H1 (cell line): Measurements from ENCODE around the gene CACNB4. TPM values are rescaled to one million over a fixed set of nuclear protein-coding genes. Genes with fewer than 3 reads are reported as not detected.

Experiments
- CTCF ChIA-PET: fragments of 300-600 bp; sonication (Branson Sonifier 250); formaldehyde crosslinking; loops from one replicate; lab custom pipeline; 2021; ENCODE audit not compliant: partially characterized antibody; lab: Charles Lee
- POLR2A ChIA-PET: fragments of 300-600 bp; sonication (Branson Sonifier 250); formaldehyde crosslinking; loops from one replicate; lab custom pipeline; 2021; ENCODE audit warnings: inconsistent platforms; ENCODE audit not compliant: partially characterized antibody; lab: Charles Lee
- DNase-seq, 2 experiments: peaks; one replicate each; pipeline versions ENCODE4 v3.0.0 to v3.0.0-alpha.2; 2010 to 2022; ENCODE audit warnings: low spot score in 2 of 2, low read depth in 1 of 2, mixed read lengths in 1 of 2
- FAIRE-seq: peaks from 2 replicates; lab custom pipeline; 2011; peaks lifted over from hg19 to GRCh38; lab: Jason Lieb, UNC
- H2AFZ ChIP-seq: 2 replicates; pipeline ENCODE4 v1.8.1; 2012; ENCODE audit warnings: low read length, inconsistent platforms
- H2AK5ac ChIP-seq: 2 replicates; pipeline ENCODE4 v1.6.1; 2013; ENCODE audit warnings: low read depth, low read length
- H2BK120ac ChIP-seq: replicated peaks from 2 replicates; pipeline ENCODE3; 2013; ENCODE audit warnings: low read depth, low read length, inconsistent platforms
- H2BK12ac ChIP-seq: 2 replicates; pipeline ENCODE4 v1.6.1; 2013; ENCODE audit warnings: low read depth, low read length
- H2BK15ac ChIP-seq: 2 replicates; pipeline ENCODE4 v1.6.1; 2013; ENCODE audit warnings: low read length
- H2BK20ac ChIP-seq: 2 replicates; pipeline ENCODE4 v1.6.1; 2013; ENCODE audit warnings: low read length
- H2BK5ac ChIP-seq: 2 replicates; pipeline ENCODE4 v1.6.1; 2013; ENCODE audit warnings: low read depth, low read length
- H3K14ac ChIP-seq: 2 replicates; pipeline ENCODE4 v1.6.1; 2013; ENCODE audit warnings: inconsistent platforms; ENCODE audit not compliant: insufficient read length
- H3K18ac ChIP-seq: 2 replicates; pipeline ENCODE4 v1.6.1; 2013; ENCODE audit warnings: low read length; ENCODE audit errors: extremely low read depth
- H3K23ac ChIP-seq: 2 replicates; pipeline ENCODE4 v1.6.1; 2013; ENCODE audit warnings: inconsistent platforms; ENCODE audit not compliant: insufficient read length
- H3K23me2 ChIP-seq: 2 replicates; pipeline ENCODE4 v1.6.1; 2013; ENCODE audit warnings: low read depth, low read length
- H3K27ac ChIP-seq: 2 replicates; pipeline ENCODE4 v1.6.1; 2011; ENCODE audit warnings: low read depth, low read length, inconsistent platforms
- H3K27me3 ChIP-seq, 4 experiments: replicated peaks in 1 of 4; 1 replicate in 1 of 4; 2 replicates in 3 of 4; pipeline versions ENCODE4 v1.6.1 to v1.8.1; 2011 to 2013; ENCODE audit warnings: low read length in 3 of 4, mild to moderate bottlenecking in 3 of 4, inconsistent platforms in 2 of 4, mixed read lengths in 2 of 4, moderate library complexity in 1 of 4; ENCODE audit not compliant: control insufficient read depth in 3 of 4, insufficient read depth in 3 of 4; ENCODE audit errors: extremely low read depth in 1 of 4
- H3K36me3 ChIP-seq, 4 experiments: 2 replicates each; pipeline versions ENCODE4 v1.6.1 to v1.8.1; 2011 to 2013; ENCODE audit warnings: mild to moderate bottlenecking in 4 of 4, low read length in 3 of 4, moderate library complexity in 2 of 4, control low read depth in 1 of 4, inconsistent platforms in 1 of 4; ENCODE audit not compliant: insufficient read depth in 4 of 4, control insufficient read depth in 2 of 4
- H3K4ac ChIP-seq: replicated peaks from 2 replicates; pipeline ENCODE3; 2013; ENCODE audit warnings: low read length, low read depth, mixed read lengths, inconsistent platforms; ENCODE audit not compliant: insufficient read length
- H3K4me1 ChIP-seq, 4 experiments: replicated peaks in 1 of 4; 1 replicate in 1 of 4; 2 replicates in 3 of 4; pipeline versions ENCODE4 v1.6.1 to v1.8.1; 2011 to 2013; ENCODE audit warnings: low read length in 3 of 4, inconsistent platforms in 2 of 4, mixed read lengths in 1 of 4; ENCODE audit not compliant: insufficient read depth in 4 of 4, control insufficient read depth in 3 of 4
- H3K4me2 ChIP-seq, 2 experiments: 2 replicates each; pipeline versions ENCODE4 v1.6.1 to v1.8.1; 2011 to 2013; ENCODE audit warnings: low read depth in 2 of 2, low read length in 2 of 2, control low read depth in 1 of 2, inconsistent platforms in 1 of 2, mild to moderate bottlenecking in 1 of 2; ENCODE audit not compliant: insufficient read depth in 1 of 2
- H3K4me3 ChIP-seq, 4 experiments: fragments of 200-600, 300-600 bp in 1 of 4; sonication (generic), shearing (Covaris generic), sonication (Bioruptor Twin) in 1 of 4; 2 replicates each; pipeline versions ENCODE4 v1.5.1 to v1.8.1; 2011 to 2016; ENCODE audit warnings: low read length in 4 of 4, low read depth in 3 of 4, control low read depth in 2 of 4, inconsistent platforms in 2 of 4, mild to moderate bottlenecking in 2 of 4, mixed read lengths in 1 of 4, moderate library complexity in 1 of 4; ENCODE audit not compliant: insufficient read depth in 2 of 4; ENCODE audit errors: extremely low read depth in 1 of 4
- H3K56ac ChIP-seq: replicated peaks from 2 replicates; pipeline ENCODE3; 2013; ENCODE audit warnings: low read depth, mild to moderate bottlenecking, mixed read lengths, low read length, inconsistent platforms; ENCODE audit not compliant: insufficient read length
- H3K79me1 ChIP-seq: 2 replicates; pipeline ENCODE4 v1.6.1; 2013; ENCODE audit warnings: low read depth, low read length, control low read depth
- H3K79me2 ChIP-seq, 2 experiments: 2 replicates each; pipeline versions ENCODE4 v1.6.1 to v1.8.1; 2012 to 2013; ENCODE audit warnings: low read length in 2 of 2, mild to moderate bottlenecking in 2 of 2, inconsistent platforms in 1 of 2; ENCODE audit not compliant: insufficient read depth in 2 of 2, control insufficient read depth in 1 of 2
- H3K9ac ChIP-seq, 4 experiments: replicated peaks in 1 of 4; 1 replicate in 1 of 4; 2 replicates in 3 of 4; pipeline versions ENCODE4 v1.6.1 to v1.8.1; 2011 to 2013; ENCODE audit warnings: low read depth in 3 of 4, low read length in 3 of 4, control low read depth in 2 of 4, mild to moderate bottlenecking in 2 of 4, moderate library complexity in 2 of 4, inconsistent platforms in 1 of 4; ENCODE audit errors: extremely low read depth in 1 of 4
- H3K9me3 ChIP-seq, 2 experiments: 2 replicates each; pipeline versions ENCODE4 v1.6.1 to v1.8.1; 2012 to 2013; ENCODE audit warnings: mild to moderate bottlenecking in 2 of 2, moderate library complexity in 2 of 2, control low read depth in 1 of 2, inconsistent platforms in 1 of 2, low read depth in 1 of 2, low read length in 1 of 2, mixed read lengths in 1 of 2; ENCODE audit not compliant: insufficient read depth in 2 of 2
- H4K20me1 ChIP-seq, 2 experiments: replicated peaks in 1 of 2; 2 replicates each; pipeline versions ENCODE3 to v1.8.1; 2011 to 2013; ENCODE audit warnings: inconsistent platforms in 2 of 2, low read length in 2 of 2, mild to moderate bottlenecking in 1 of 2; ENCODE audit not compliant: insufficient read depth in 2 of 2, control insufficient read depth in 1 of 2
- H4K5ac ChIP-seq: 2 replicates; pipeline ENCODE4 v1.6.1; 2013; ENCODE audit warnings: low read length, low read depth, mixed read lengths, inconsistent platforms; ENCODE audit not compliant: insufficient read length
- H4K8ac ChIP-seq: 2 replicates; pipeline ENCODE4 v1.8.0; 2013; ENCODE audit warnings: mild to moderate bottlenecking, moderate library complexity, low read length, inconsistent platforms; ENCODE audit not compliant: insufficient read depth; ENCODE audit errors: extremely low read depth
- H4K91ac ChIP-seq: replicated peaks from 2 replicates; pipeline ENCODE3; 2013; ENCODE audit warnings: low read length, mixed read lengths, inconsistent platforms; ENCODE audit not compliant: insufficient read length
- CEBPB ChIP-seq: IDR thresholded peaks from 2 replicates; pipeline ENCODE4 v1.6.1; 2012; ENCODE audit warnings: low read depth, low read length
- POLR2A ChIP-seq, 2 experiments: IDR thresholded peaks; 1 replicate in 1 of 2; 2 replicates in 1 of 2; pipeline ENCODE4 v1.6.1; 2011; ENCODE audit warnings: low read depth in 2 of 2, low read length in 2 of 2, mild to moderate bottlenecking in 2 of 2; ENCODE audit errors: control extremely low read depth in 1 of 2
- RBBP5 ChIP-seq: IDR thresholded peaks from 2 replicates; pipeline ENCODE4 v1.7.1; 2012; ENCODE audit warnings: low read depth, mild to moderate bottlenecking, inconsistent platforms, low read length, moderate library complexity, borderline replicate concordance
- SIX5 ChIP-seq: IDR thresholded peaks from 2 replicates; pipeline ENCODE4 v1.6.1; 2011; ENCODE audit warnings: mild to moderate bottlenecking, low read depth, low read length
- SP4 ChIP-seq: IDR thresholded peaks from 2 replicates; pipeline ENCODE4 v1.6.1; 2012; ENCODE audit warnings: low read length, inconsistent platforms
- SRF ChIP-seq: IDR thresholded peaks from 2 replicates; pipeline ENCODE4 v1.6.1; 2011; ENCODE audit warnings: mild to moderate bottlenecking, low read depth, low read length, moderate library complexity
- WGBS, 2 experiments: shearing (Covaris generic) in 1 of 2; methylation state at CpG; one replicate each; pipeline versions ENCODE4 v1.1.6 to v1.1.7; 2013 to 2015; ENCODE audit warnings: low lambda C conversion rate in 2 of 2, mixed read lengths in 2 of 2, inconsistent platforms in 1 of 2, low coverage in 1 of 2, missing lambda C conversion rate in 1 of 2; ENCODE audit not compliant: insufficient replicate concordance in 2 of 2, insufficient coverage in 1 of 2, insufficient read length in 1 of 2; ENCODE audit errors: extremely low coverage in 1 of 2, missing lambda C conversion rate in 1 of 2; 5-methylcytosine and 5-hydroxymethylcytosine counted together
- polyA plus RNA-seq, 7 experiments: library from polyadenylated mRNA; depleted of rRNA in 3 of 7; stranded (reverse) in 5 of 7; unstranded in 2 of 7; fragments of >200 nt in 5 of 7; fragments of 200-250 nt in 2 of 7; gene quantifications; 1 replicate in 5 of 7; 2 replicates in 1 of 7; 4 replicates in 1 of 7; pipeline versions ENCODE4 v1.2.1 to v1.2.3, GENCODE V29; 2011 to 2013; ENCODE audit warnings: missing spikeins in 2 of 7, mixed read lengths in 2 of 7
- total RNA-seq: library from RNA; stranded (reverse); fragmentation: NEBNext Ultra II Directional; extraction: Animal tissue kit (Norgen Biotek cat#: 25700); gene quantifications from 2 replicates; pipeline ENCODE4 v1.2.1, GENCODE V29; 2021

The CACNB4 gene
- total and polyA plus RNA-seq, 2 of the 8 experiments (the other 6 are each of a cell fraction or from before 2014, with no cell fraction given), result 2.0 to 4.0 TPM

GRCh38 chr2:152122161-152122560 lies 23.3 kb upstream of the CACNB4 start:
- WGBS, 2 experiments, result 91% methylated on average over 2 of the region's 2 CpGs; no CpG with 5 or more reads in 1 of the 2 experiments

More at GRCh38 chr2:152122161-152122560, 23.3 kb upstream of the CACNB4 start:
- no peaks in the 10 kb centered on the region for H3K79me1 ChIP-seq
- no peak overlapping the region for H2BK12ac ChIP-seq
- H3K27ac ChIP-seq, result no peak overlapping the region
- no peaks in the 10 kb centered on the region for H3K23me2 ChIP-seq
- FAIRE-seq, result no peak
- no peaks in the 10 kb centered on the region for H3K27me3 ChIP-seq
- H4K5ac ChIP-seq, result no peak overlapping the region
- H3K23ac ChIP-seq, result no peak overlapping the region
- no peak overlapping the region for H3K4me2 ChIP-seq
- no peak overlapping the region for H2BK5ac ChIP-seq
- H4K20me1 ChIP-seq, result no peaks in the 10 kb centered on the region
- H3K4me1 ChIP-seq, result peaks cover 0 to 5% (median 1%) of the 10 kb centered on the region in 4 experiments; a peak in 3 of 7 replicates
- H3K4ac ChIP-seq, result no peak overlapping the region
- no peak overlapping the region for H3K14ac ChIP-seq
- H3K4me3 ChIP-seq, result no peak overlapping the region
- DNase-seq, result no peak
- no peak overlapping the region for H4K8ac ChIP-seq
- no peaks in the 10 kb centered on the region for H3K36me3 ChIP-seq
- H3K9ac ChIP-seq, result no peak overlapping the region
- CTCF ChIA-PET, result interaction anchor here (0.6 to 1.5 kb wide), 6 partner anchors 9 to 514 kb away, joined by 3 to 5 read pairs (median 4); no protein-coding TSS in a partner anchor
- no peak overlapping the region for H2BK15ac ChIP-seq
- no peak overlapping the region for H3K56ac ChIP-seq
- H3K79me2 ChIP-seq, result no peaks in the 10 kb centered on the region
- TF ChIP-seq RBBP5, result no peak
- no peak for TF ChIP-seq CEBPB
- TF ChIP-seq SP4, result no peak
- TF ChIP-seq SRF, result no peak
- TF ChIP-seq SIX5, result no peak
- TF ChIP-seq POLR2A (IDR thresholded peaks at IDR 0.05; ENCODE audit: control extremely low read depth in 1 of 2, low read depth in 2 of 2, low read length in 2 of 2), result no peak
- TF ChIP-seq, all 59 proteins: peak for 0
- Histone ChIP-seq H2BK120ac (no peak overlapping the region), H3K9me3 (no peaks in the 10 kb centered on the region), H3K18ac (no peak overlapping the region), H4K91ac (no peak overlapping the region), H2AFZ (no peak overlapping the region), H2AK5ac (no peak overlapping the region), H2BK20ac (no peak overlapping the region)
- POLR2A ChIA-PET, result interaction anchor here (1.0 kb wide), 1 partner anchor 11 kb away, joined by 4 read pairs; no protein-coding TSS in a partner anchor
